Right lobe of liver (tissue), 6 donors: ENCODE measurements around the gene USB1. TPM values are rescaled to one million over a fixed set of nuclear protein-coding genes. Genes with fewer than 3 reads are reported as not detected.

Experiments
- ATAC-seq, 4 donors: fragments of 200-7000 bp; cut with Tn5 transposase; one replicate each; pipeline ENCODE4 v1.9.1; 2020; ENCODE audit warnings: mild to moderate bottlenecking in 4 of 4, moderate library complexity in 4 of 4
- DNase-seq, 3 donors: peaks; one replicate each; pipeline ENCODE4 v3.0.0-alpha.2; 2020
- H3K27ac ChIP-seq, 3 donors: fragments of 200-600 bp; one replicate each; pipeline ENCODE4 v1.8.0; 2022
- H3K27me3 ChIP-seq, 2 donors: fragments of 200-600 bp; one replicate each; pipeline ENCODE4 v1.8.0; 2022
- H3K36me3 ChIP-seq, 4 donors: fragments of 200-600 bp; sonication (generic) in 1 of 4; one replicate each; pipeline versions ENCODE4 v1.5.1 to v1.8.0; 2017 to 2022; ENCODE audit warnings: control low read depth in 1 of 4
- H3K4me1 ChIP-seq, 4 donors: fragments of 200-600 bp; sonication (generic) in 1 of 4; one replicate each; pipeline versions ENCODE4 v1.5.1 to v1.8.0; 2017 to 2022; ENCODE audit warnings: control low read depth in 1 of 4
- H3K4me3 ChIP-seq, 3 donors: fragments of 200-600 bp; one replicate each; pipeline ENCODE4 v1.8.0; 2022
- H3K9me3 ChIP-seq, 4 donors: fragments of 200-600 bp; sonication (generic) in 1 of 4; one replicate each; pipeline versions ENCODE4 v1.5.1 to v1.8.0; 2017 to 2022; ENCODE audit warnings: control low read depth in 1 of 4
- CTCF ChIP-seq, 4 donors: fragments of 200-600 bp in 3 of 4; fragments of 450-650 bp in 1 of 4; IDR thresholded peaks; one replicate each; pipeline versions ENCODE4 v1.5.1 to v1.8.0; 2016 to 2022; ENCODE audit warnings: antibody characterized with exemption in 4 of 4, mild to moderate bottlenecking in 2 of 4
- POLR2A ChIP-seq: fragments of 450-650 bp; IDR thresholded peaks from one replicate; pipeline ENCODE4 v1.6.1; 2017; ENCODE audit warnings: antibody characterized with exemption, mild to moderate bottlenecking
- WGBS: methylation state at CpG from one replicate; pipeline ENCODE4 v1.1.6; 2018; ENCODE audit warnings: low coverage, low lambda C conversion rate; ENCODE audit not compliant: insufficient coverage; ENCODE audit errors: missing lambda C conversion rate; 5-methylcytosine and 5-hydroxymethylcytosine counted together
- intact Hi-C, 2 donors: fragments of 100-400 bp; cut with DNase I; formaldehyde crosslinking; loops; one replicate each; pipeline versions ENCODE4 v1.11.2 to v1.14.1; 2022
- total RNA-seq, 6 experiments: library from RNA; depleted of rRNA in 2 of 6; stranded (reverse); fragments of >200 nt in 2 of 6; fragmentation: NEBNext Ultra II Directional in 3 of 6; extraction: Animal tissue kit (Norgen Biotek cat#: 25700) in 3 of 6; gene quantifications; one replicate each; pipeline versions ENCODE4 v1.1.0 to v1.2.4, GENCODE V29; 2016 to 2023
- donor health status: DM: no; HTN: yes; CAD: no.
- donor health status: DM: no; HTN: no; CAD: no.
- donor health status: DM: no; HTN: no; CAD: no.
- donor health status: DM: no; HTN: yes; CAD: no.
- donor health status: DM: no; HTN: yes; CAD: no.

USB1 gene
- total RNA-seq, 6 experiments from 2014 or later: 20.6 to 63.3 (median 25.9) TPM

DNA sequence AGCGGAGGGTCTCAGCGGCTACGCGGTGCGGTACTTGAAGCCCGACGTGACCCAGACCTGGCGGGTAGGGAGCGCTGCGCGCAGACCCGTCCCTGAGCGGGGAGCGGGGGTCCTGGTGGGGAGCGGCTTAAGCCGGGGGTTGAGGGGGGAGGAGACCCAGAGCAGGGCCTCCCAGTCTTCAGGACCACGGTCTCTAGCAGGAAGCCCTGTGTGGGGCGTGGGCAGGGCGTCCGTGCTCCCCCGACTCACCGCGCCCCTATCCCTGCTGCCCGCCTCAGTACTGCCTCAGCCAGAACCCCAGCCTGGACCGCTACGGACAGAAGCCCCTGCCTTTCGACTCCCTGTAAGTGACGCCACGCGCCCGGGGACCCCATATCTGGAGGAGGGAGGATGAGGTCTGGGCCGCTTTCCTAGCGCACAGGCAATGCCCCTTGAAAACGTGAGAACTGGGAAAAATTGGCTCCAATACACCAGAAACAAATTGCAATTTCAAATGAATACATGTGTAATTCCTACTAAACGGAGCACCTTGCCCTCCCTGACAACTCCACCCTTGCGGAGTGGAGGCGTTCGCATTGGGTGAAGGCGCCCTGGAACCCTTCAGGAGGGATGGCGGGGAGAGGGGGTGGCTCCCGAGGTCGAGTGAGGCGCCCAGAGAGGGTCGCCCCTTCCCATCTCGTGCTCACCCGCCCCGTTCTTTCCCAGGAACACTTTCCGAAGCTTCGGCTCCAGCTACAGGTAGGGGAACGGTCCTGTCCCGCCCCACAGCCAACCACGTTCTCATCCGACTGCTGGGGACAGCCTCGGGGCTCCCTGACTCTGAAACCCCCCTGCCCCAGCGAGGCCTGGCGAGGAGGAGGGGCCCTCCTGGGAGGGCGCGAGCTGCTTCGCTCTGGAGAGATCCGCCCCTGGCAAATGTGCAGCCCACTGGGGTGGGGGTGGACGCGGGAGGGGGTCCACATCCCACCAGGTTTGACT is 15.7 kb upstream of the USB1 start:
- intact Hi-C loops: no loop called here
- Histone ChIP-seq H3K27me3 (peaks cover 0 to 6% of the 10 kb centered on the region in 2 donors), H3K9me3 (no peaks in the 10 kb centered on the region), H3K4me3 (peak overlapping the region; percentile 25 to 43 (median 29)), H3K36me3 (no peaks in the 10 kb centered on the region), H3K4me1 (peaks cover 0 to 6% (median 0%) of the 10 kb centered on the region in 4 donors), H3K27ac (no peak overlapping the region)
- DNase-seq (no peak), ATAC-seq (peak; percentile 43 to 45 (median 44))
- 22% methylated on average over 32 of the region's 62 CpGs for WGBS
- no peak for TF ChIP-seq POLR2A
- TF ChIP-seq CTCF (IDR thresholded peaks at IDR 0.05): no peak

- TF ChIP-seq POLR2A: no peak
- no peak for TF ChIP-seq CTCF (IDR thresholded peaks at IDR 0.05)
- Histone ChIP-seq H3K9me3 (no peaks in the 10 kb centered on the region), H3K36me3 (no peaks in the 10 kb centered on the region), H3K27me3 (peaks cover 0 to 6% of the 10 kb centered on the region in 2 donors), H3K27ac (no peak overlapping the region), H3K4me1 (peaks cover 0 to 6% (median 0%) of the 10 kb centered on the region in 4 donors), H3K4me3 (no peak overlapping the region)
- WGBS: 61% methylated on average over 8 of the region's 9 CpGs
- ATAC-seq (no peak), DNase-seq (no peak)
- intact Hi-C loops: no loop called here
Observed at GRCh38 chr16:57986196-57986595, 15.0 kb upstream of the USB1 start.

DNA sequence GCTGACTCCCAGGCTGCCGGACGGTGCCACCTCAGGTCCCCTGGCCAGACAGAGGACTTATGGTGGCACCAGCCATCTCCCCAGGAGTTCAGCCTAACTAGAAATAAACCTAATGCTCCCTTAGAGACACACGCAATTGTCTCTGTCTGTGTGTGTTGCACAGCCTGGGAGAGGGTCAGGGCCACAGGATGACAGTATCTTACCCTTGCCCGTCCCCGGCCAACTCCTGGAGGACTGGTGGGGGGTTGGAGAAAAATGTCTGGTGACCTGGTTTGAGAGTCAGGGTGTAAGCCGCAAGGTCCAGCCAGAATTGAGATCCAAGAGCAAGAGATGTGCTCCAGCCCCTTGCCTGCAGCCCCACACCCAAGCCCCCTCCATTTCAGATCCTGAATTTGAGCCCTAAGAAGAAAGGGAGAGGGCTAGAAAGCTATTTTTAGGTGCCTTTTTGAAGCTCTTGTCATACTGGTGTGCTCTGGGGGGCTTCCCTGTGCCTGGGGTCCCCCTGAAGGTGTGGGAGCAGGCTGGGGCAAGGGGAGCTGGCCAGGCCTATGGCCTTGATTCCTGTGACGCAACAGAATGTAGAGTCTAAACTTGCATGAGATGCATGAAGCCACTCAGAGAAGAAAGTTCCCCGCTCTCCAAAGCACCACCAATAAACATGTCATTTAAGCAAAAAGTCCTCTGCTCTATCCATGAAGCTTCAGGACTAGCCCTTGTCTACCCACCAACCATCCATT is 13.6 kb upstream of the USB1 start:
- Histone ChIP-seq H3K27ac (no peak overlapping the region), H3K4me1 (peaks cover 0 to 6% (median 0%) of the 10 kb centered on the region in 4 donors), H3K36me3 (no peaks in the 10 kb centered on the region), H3K4me3 (no peak overlapping the region), H3K9me3 (no peaks in the 10 kb centered on the region), H3K27me3 (peaks cover 0 to 6% of the 10 kb centered on the region in 2 donors)
- DNase-seq (peak in 1 of 3 donors; percentile 18), ATAC-seq (no peak)
- TF ChIP-seq POLR2A (no peak), CTCF (IDR thresholded peaks at IDR 0.05) (no peak)
- intact Hi-C loops: no loop called here
- WGBS: 100% methylated on average over 3 of the region's 8 CpGs

- WGBS: no CpG with 5 or more reads among the region's 1 CpG
- ATAC-seq: no peak
- no peaks in the 10 kb centered on the region for H3K36me3 ChIP-seq
- DNase-seq: peak in 1 of 3 donors; percentile 30
- peaks cover 0 to 6% of the 10 kb centered on the region in 2 donors for H3K27me3 ChIP-seq
- no peak for TF ChIP-seq CTCF (IDR thresholded peaks at IDR 0.05)
- no peak for TF ChIP-seq POLR2A
- no peak overlapping the region for H3K27ac ChIP-seq
- intact Hi-C loops: no loop called here
- H3K4me3 ChIP-seq: no peak overlapping the region
- peaks cover 0 to 6% (median 0%) of the 10 kb centered on the region in 4 donors for H3K4me1 ChIP-seq
- no peaks in the 10 kb centered on the region for H3K9me3 ChIP-seq
Observed at GRCh38 chr16:57988929-57989328, 12.3 kb upstream of the USB1 start.
